Activated CD8-positive, alpha-beta memory T cell treated with anti-CD3 and anti-CD28 coated beads, Interleukin-2, amount 50 U/mL, for 24 hours (primary cell): ENCODE data around the gene SYT5.

Experiments
- DNase-seq: peaks from one replicate; pipeline ENCODE4 v3.0.0-alpha.2; 2020; ENCODE audit errors: extremely low read depth

Gene SYT5

DNA sequence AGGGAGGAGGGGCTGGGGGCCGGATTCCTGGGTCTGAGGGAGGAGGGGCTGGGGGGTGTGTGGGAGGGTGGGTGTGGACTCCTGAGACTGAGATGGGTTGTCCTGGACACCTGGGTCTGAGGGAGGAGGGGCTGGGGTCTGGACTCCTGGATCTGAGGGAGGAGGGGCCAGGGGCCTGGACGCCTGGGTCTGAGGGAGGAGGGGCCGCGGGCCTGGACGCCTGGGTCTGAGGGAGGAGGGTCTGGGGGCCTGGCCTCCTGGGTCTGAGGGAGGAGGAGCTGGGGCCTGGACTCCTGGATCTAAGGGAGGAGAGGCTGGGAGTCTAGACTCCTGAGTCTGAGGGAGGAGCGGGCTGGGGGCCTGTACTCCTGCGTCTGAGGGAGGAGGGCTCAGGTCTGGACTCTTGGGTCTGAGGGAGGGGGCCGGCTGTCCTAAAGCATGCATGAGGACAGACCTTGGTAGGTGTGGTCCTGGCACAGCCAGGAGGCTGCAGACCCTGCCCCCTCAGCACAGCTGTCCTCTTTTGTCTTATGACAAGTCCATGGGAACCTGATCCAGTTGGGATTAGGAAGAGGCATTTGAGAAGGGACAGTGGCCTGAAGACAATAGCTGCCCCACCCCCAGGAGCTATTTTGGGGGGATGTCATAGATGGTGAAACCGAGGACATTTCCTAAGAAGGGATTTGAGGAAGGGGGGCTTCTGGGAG, 32.4 kb downstream of the SYT5 start:
- DNase-seq: no peak

DNA sequence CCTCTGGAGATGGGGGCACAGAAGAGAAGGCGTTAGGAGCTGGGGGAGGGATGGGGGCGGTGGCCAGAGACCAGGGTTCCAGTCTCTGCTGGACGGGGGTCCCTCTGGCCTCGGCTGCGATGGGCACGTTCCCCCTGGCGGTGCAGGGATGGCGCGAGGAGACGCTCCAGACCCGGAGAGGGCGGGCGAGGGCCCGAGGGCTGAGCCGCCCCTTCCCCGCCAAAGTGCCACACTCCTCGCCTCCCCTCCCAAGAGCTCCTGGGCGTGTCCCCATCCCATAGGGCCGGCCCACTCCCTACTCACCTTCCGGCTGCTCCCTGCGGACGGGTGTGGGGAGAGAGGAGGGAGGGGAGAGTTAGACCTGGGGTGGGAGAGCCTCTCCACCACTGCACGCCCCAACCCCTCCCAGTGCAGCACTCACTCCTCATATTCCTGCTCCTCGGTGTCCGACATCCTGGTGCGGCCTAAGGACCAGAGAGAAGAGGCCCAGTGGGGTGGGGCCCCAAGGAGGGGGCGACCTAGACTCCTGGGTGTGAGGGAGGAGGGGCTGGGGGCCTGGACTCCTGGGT, 33.3 kb downstream of the SYT5 start:
- no peak for DNase-seq

DNA sequence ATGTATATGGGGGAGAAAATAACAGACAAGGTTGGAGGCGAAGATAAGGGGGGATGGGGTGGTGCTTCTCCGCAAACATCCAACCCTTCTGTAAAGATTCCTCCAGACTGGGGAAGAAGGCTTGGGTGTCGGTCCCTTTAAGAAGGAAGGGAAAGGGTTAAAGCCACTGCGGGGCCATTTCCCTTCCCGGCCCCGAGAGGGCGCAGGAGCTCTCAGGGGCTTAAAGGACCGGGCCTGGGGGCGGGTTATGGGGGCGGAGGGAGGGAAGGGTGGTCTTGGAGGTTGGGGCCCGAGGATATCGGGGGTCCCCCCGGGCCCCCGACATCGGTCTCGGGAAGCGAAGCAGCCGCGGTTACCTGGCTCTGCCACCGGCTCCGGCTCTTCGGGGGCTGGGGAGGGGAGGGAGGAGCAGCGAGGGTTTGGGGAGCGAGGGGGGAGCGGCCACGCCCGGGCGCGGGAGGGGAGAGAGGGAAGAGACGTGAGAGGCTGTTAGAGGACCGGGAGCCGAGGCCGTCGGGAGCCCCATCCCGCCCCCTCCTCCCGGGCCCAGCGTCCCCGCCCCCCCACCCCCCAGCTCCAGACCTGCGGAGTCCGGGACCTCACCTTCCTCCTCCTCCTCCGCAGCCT, 33.9 kb downstream of the SYT5 start:
- DNase-seq: no peak

DNA sequence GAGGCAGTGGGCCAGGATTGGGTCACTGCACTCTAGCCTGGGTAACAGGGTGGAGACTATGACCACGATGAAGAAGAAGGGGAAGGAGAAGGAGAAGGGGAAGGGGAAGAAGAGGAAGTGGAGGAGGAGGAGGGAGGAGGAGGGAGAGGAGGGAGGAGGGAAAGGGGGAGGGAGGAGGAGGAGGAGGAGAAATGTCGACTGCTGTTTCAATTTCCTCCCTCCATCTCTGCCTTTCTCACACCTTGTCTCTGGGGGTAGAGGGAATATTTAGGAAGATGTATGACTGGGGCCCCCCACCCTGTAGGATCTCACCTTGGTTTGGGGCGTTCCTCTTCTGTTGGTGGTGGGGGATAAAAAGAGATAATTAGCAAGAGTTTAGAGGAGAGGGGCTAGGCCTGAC, 34.9 kb downstream of the SYT5 start:
- no peak for DNase-seq

DNA sequence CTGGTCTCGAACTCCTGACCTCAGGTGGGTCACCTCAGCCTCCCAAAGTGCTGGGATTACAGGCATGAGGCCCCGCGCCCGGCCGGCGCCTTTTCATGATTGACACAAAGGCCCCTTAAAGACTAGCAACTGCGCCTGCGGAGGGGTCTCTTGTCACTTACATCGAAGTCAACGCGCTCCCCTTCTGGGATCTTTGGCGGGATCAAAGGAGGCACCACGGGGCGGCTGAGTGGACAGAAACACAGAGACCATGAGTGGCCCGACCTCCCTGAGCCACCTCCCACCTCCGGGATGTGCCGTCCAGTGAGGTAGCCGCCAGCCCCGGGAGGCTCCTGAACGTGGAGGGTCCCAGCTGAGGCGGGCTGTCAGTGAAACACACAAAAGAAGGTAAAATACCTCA, 38.4 kb downstream of the SYT5 start:
- no peak for DNase-seq

DNA sequence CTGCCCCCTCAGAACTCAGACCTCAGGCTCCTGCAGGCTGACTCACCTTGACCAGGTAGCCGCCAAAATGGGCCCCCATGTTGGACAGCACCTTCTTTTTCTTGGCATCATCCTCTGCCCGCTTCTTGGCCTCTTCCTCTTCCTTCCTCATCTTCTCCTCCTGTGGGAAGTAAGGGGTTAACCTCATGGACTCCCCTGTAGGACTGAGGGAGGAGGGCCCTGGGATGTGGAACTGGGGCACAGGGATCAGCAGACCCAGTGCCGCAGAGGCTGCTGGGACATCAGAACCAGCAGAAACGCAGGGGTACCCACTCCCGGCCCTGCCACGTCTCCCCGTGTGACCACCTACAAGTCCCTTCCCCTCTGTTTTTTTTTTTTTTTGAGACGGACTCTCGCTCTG, 42.2 kb downstream of the SYT5 start:
- no peak for DNase-seq

DNA sequence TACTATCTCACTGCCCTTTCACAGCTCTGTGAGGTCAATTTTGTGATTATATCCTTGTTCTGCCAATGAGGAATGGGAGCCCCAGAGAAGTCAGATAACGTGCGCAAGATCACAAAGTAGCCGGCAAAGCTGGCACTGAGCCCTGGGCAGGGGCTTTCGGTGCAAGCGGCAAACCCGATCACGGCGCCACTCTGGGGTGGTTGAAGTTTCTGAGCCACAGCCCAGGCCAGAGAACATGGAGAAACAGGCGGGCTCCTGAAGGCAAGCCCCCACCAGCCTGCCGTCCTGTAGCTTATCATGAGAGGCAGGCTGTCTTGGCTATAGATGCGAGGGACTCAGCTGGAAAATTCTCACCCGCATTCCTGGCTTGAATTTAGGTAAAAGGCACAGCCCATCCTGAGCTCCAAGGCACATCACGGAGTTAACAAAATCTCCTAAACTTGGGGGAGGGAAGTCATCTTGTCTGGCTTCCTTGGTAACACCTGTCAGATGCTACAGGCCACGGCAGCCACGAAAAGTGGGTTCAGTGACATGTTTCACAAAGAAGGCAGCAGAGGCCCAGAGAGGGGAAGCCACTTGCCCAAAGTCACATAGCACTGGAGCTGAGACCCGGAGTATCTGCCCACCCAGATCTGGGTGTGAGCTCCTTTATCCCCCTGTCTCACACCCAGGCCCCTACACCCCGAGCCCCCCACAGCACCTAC, 43.5 kb downstream of the SYT5 start:
- DNase-seq: no peak

DNA sequence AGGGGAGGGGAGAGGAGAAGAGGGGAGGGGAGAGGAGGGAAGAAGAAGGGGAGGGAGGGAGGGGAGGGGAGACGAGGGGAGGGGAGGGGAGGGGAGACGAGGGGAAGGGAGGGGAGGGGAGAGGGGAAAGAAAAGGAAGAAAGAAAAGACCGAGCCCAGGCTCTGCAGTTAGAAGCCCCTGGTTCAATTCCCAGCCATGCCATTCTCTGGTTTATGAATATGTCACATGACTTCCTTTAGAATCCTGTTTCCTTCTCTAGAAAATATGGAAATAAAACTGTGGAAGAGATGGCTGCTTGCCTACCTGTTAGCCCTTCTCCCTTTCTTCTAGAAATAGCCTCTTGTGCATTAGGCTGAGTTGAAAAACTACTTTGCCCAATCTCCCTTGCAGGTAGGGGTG, 45.4 kb downstream of the SYT5 start:
- no peak for DNase-seq

DNA sequence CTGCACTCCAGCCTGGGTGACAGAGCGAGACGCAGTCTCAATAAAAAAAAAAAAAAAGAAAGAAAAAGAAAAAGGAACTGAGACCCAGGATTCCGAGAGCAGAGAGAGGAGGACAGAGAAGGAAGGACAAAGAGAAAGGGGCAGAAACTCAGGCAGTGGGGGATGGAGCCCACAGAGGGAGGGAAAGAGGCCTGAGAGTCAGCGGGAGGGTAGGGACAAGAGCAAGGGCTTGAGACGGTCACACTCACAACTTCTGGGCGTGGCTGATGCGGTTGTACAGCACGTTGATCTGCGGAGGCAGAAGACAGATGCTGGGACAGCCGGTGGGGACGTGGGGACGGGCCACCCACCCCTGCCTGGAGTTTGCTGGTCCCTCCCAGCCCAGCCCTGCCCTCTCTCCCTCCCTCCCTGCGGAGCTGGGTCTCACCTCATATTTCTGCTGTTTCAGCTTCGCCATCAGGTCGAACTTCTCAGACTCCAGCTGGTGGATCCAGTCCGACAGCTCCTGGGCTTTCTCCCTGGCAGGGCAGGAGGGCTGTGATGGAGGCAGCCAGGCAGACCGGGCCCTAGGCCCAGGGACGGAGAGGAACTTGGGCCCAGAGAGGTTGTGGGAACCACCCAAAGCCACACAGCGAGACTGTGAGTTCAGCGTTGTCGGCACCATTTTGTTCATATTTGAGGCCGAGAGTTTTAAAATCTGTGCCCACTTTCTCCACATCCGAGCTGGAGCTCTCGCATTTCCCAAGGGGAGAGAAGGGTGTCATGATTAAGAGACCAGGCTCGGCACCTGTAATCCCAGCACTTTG, 46.2 kb downstream of the SYT5 start:
- no peak for DNase-seq

DNA sequence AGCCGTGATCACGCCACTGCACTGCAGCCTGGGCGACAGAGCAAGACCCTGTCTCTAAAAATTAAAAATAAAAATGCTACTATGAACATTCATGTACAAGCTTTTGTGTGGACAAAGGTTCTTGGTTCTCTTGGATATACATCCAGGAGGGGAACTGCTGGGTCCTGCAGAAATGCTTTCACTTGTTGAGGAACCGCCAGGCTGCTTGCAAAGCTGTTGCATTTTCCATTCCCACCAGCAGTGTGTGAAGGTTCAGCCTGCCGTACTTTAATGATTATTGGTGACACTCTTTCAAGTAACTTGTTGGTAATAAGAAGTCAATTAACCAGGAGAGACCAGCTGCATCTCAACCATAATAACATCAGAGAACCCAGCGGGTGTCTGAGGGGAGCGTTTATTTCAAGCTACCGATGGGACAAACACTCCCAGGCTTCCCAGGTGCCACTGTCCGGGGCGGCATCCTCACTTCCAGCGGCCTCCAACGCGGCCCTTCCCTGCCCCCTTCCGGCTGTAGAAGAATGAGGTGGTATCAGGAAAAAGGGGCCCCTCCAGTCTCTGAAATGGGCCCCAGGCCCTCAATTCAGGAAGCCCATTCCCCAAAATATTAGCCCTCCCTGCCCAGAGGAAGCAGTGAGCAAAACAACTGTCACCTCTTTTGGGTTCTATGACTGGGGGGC, 47.5 kb downstream of the SYT5 start:
- no peak for DNase-seq

DNA sequence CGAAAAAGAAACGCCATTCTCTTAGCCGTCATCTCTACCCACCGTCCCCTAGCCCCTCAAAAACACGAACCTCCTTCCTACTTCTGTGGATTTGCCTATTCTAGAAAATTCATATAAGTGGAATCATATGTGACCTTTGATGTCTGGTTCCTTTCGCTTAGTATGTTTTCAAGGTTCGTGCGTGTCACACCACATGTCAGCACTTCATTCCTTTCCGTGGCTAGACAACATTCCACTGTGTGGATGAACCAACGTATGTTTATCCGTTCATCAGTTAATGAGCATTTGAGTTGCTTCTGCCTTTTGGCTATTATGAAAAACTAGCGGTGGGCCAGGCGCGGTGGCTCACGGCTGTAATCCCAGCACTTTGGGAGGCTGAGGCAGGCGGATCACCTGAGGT, 48.7 kb downstream of the SYT5 start:
- no peak for DNase-seq
